ENCODE measurements around the gene RIMBP2. TPM values are rescaled to one million over a fixed set of nuclear protein-coding genes. Genes with fewer than 3 reads are reported as not detected.

The RIMBP2 gene
- total and polyA plus RNA-seq, 9 of the 15 experiments (the other 6 are each of a cell fraction or from before 2014, with no cell fraction given) = not detected

DNA sequence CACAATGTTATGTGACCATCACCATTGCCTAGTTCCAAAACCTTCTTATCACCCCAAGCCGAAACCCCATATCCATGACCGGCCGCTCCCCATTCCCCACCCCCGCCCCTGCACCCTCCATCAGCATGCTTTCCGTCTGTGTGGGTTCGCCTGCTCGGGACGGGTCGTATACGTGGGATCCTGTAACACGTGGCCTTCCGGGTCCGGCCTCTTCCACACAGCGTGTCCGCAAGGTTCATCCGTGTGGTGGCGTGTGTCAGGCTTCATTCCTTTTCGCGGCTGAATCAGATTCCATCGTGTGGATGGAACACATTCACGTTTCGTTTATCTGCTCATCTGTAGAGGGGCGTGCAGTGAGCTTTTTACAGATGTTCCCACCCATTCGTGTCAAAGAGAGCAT, 41.4 kb downstream of the RIMBP2 start (continued):
- TF ChIP-seq PATZ1 (CRISPR knock-in tag; IDR thresholded peaks at IDR 0.05; ENCODE audit: borderline replicate concordance) (no peak), BMI1 (IDR thresholded peaks at IDR 0.05; ENCODE audit: low read length) (no peak), CBX8 (IDR thresholded peaks at IDR 0.05; ENCODE audit: borderline replicate concordance, extremely low read depth, low read depth, low read length, poor library complexity, severe bottlenecking) (no peak), BCL6 (CRISPR knock-in tag; IDR thresholded peaks at IDR 0.05) (no peak)

DNA sequence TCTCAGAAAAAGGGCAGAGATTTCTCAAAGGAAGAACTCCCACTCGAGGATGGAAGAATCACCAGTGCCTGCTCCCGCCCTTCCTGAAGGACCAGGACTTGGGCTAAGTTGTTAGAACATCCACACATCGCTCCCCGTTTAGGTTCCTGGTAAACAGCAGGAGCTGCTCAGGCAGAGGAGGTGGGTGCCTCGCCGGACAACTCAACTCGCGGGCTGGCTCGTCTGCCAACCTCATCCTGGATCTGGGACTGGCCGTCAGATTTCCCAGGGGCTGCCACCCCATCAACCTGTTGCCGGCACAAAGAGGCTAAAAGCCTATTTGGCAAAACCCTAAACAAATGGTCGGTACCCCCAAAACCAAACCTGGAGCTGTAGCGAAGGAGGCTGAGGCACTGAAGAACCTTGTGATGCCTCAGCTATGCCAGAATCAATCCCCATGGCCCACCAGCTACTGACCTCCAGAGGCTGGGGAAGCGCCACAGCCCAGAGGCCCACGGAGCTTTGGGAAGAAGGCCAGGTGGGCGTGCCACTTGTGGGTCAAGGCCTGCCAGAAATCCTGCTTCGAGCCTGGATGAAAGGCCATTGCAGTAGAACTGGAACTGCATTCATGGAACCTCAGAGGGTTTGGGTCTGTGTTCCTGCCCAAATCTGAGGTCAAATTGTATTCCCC, 42.9 kb downstream of the RIMBP2 start:
- CTCF ChIA-PET (ENCODE audit: low intra/inter-chr PET ratio) = no interaction called here
- TF ChIP-seq ZNF76 (CRISPR knock-in tag; IDR thresholded peaks at IDR 0.05; ENCODE audit: borderline replicate concordance) (no peak), ESRRB (CRISPR knock-in tag; IDR thresholded peaks at IDR 0.05; ENCODE audit: borderline replicate concordance) (no peak), ZNF282 (CRISPR knock-in tag; IDR thresholded peaks at IDR 0.05) (no peak), ZNF444 (CRISPR knock-in tag; IDR thresholded peaks at IDR 0.05) (no peak), ZNF324 (CRISPR knock-in tag; IDR thresholded peaks at IDR 0.05) (no peak), MTA1 (IDR thresholded peaks at IDR 0.05; ENCODE audit: borderline replicate concordance) (no peak), DPF2 (IDR thresholded peaks at IDR 0.05) (no peak), ZBTB7A (IDR thresholded peaks at IDR 0.05; ENCODE audit: borderline replicate concordance, control insufficient read depth, low read depth, low read length) (no peak), SLC30A9 (CRISPR knock-in tag; IDR thresholded peaks at IDR 0.05) (no peak), JUN (IDR thresholded peaks at IDR 0.05; ENCODE audit: borderline replicate concordance, low read depth, low read length) (no peak), JUN (CRISPR knock-in tag; IDR thresholded peaks at IDR 0.05; ENCODE audit: borderline replicate concordance) (no peak), SMAD4 (CRISPR knock-in tag; conservative IDR thresholded peaks at IDR 0.05) (no peak), ZNF184 (CRISPR knock-in tag; IDR thresholded peaks at IDR 0.05) (no peak), TSC22D4 (tag; IDR thresholded peaks at IDR 0.05) (no peak)
- TF ChIP-seq, protein P1, sequence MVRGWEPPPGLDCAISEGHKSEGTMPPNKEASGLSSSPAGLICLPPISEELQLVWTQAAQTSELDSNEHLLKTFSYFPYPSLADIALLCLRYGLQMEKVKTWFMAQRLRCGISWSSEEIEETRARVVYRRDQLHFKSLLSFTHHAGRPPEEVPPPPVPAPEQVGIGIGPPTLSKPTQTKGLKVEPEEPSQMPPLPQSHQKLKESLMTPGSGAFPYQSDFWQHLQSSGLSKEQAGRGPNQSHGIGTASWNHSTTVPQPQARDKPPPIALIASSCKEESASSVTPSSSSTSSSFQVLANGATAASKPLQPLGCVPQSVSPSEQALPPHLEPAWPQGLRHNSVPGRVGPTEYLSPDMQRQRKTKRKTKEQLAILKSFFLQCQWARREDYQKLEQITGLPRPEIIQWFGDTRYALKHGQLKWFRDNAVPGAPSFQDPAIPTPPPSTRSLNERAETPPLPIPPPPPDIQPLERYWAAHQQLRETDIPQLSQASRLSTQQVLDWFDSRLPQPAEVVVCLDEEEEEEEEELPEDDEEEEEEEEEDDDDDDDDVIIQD (CRISPR knock-in tag; IDR thresholded peaks at IDR 0.05) = no peak

More for the DNA sequence above, 42.9 kb downstream of the RIMBP2 start:
- ATAC-seq (no peak), DNase-seq (ENCODE audit: extremely low read depth in 1 of 4, low spot score in 3 of 4) (no peak), FAIRE-seq (no peak)
- no peak overlapping the region for H2AFZ ChIP-seq (ENCODE audit: low read depth, low read length)
- no peaks in the 10 kb centered on the region for H3K9me3 ChIP-seq (replicated peaks; ENCODE audit: control insufficient read depth, insufficient read depth, low read depth, low read length)
- H3K9me1 ChIP-seq (ENCODE audit: control insufficient read depth, insufficient read depth, low read length) = peaks cover 4% of the 10 kb centered on the region
- intact Hi-C loops (cut with micrococcal nuclease) (no loop called here), in situ Hi-C loops (cut with MboI) (no loop called here)
- no peak overlapping the region for H3K4me3 ChIP-seq
- no TSS peak for BruUV-seq (replicated peaks)
- H3K27me3 ChIP-seq (ENCODE audit: control insufficient read depth in 2 of 2, insufficient read depth in 2 of 2, low read length in 2 of 2) = peaks cover 36 to 84% of the 10 kb centered on the region in 2 experiments
- no peak overlapping the region for H3K27ac ChIP-seq (ENCODE audit: extremely low read depth, low read depth, low read length)
- no peaks in the 10 kb centered on the region; a peak in 1 of 5 replicates for H3K4me1 ChIP-seq (replicated peaks in 1 of 2; ENCODE audit: control insufficient read depth in 2 of 2, insufficient read depth in 2 of 2, low read length in 2 of 2)
- 0 out of 2 replicates have a peak, but pooled peaks cover 4% of the 10 kb centered on the region for H4K20me1 ChIP-seq (replicated peaks; ENCODE audit: control insufficient read depth, insufficient read depth, low read length)
- WGBS (ENCODE audit: insufficient coverage, low coverage, missing lambda C conversion rate) = under 1% methylated on average over 17 of the region's 17 CpGs
- POLR2A ChIA-PET = no interaction called here
- no peaks in the 10 kb centered on the region for H3K79me2 ChIP-seq (ENCODE audit: control insufficient read depth, insufficient read depth, low read length)
- H3K36me3 ChIP-seq (ENCODE audit: control insufficient read depth, insufficient read depth, low read length) = no peaks in the 10 kb centered on the region
- no peak overlapping the region; a peak in 1 of 4 replicates for H3K9ac ChIP-seq (ENCODE audit: insufficient read depth in 1 of 2, low read depth in 2 of 2, low read length in 2 of 2)
- H3K4me2 ChIP-seq (ENCODE audit: insufficient read depth, low read length) = no peak overlapping the region

Measured in K562 (cell line).